Measurements from ENCODE around the gene METTL23. TPM values are rescaled to one million over a fixed set of nuclear protein-coding genes. Genes with fewer than 3 reads are reported as not detected.

Gene METTL23
- total RNA-seq, 2 donors from 2014 or later = 23.4 to 25.0 TPM

Small RNA genes within 50 kb of the gene (microRNA-seq; reads per million reads assigned to microRNA genes)
- gene MIR636 = 0 to 1.4 reads per million in 2 donors

Other genes with a start within 250 kb of the METTL23 start
- gene RHBDF2, start 225.4 kb upstream of the METTL23 start, total RNA-seq = 10 to 100 TPM; 11.6 to 12.8 TPM
- 10 to 100 TPM in 1 of 2 donors, 1 to 10 TPM in 1; 9.0 to 12.2 TPM for gene CYGB, start 189.1 kb upstream of the METTL23 start, total RNA-seq
- gene PRCD, start 186.8 kb upstream of the METTL23 start, total RNA-seq = 1 to 10 TPM in 1 of 2 donors, under 1 TPM in 1; 0.92 to 2.3 TPM
- gene ST6GALNAC2, start 141.0 kb upstream of the METTL23 start, total RNA-seq = 1 to 10 TPM; 3.9 to 4.5 TPM
- 100 to 1,000 TPM; 322 to 434 TPM for gene ST6GALNAC1, start 83.1 kb upstream of the METTL23 start, total RNA-seq
- gene MXRA7, start 15.9 kb upstream of the METTL23 start, total RNA-seq = 10 to 100 TPM; 12.0 to 37.2 TPM
- gene JMJD6, start 233 bp upstream of the METTL23 start, total RNA-seq = 10 to 100 TPM; 27.2 to 31.3 TPM
- gene SRSF2, start 10.5 kb downstream of the METTL23 start, total RNA-seq = 100 to 1,000 TPM; 138 to 156 TPM
- gene MFSD11, start 11.3 kb downstream of the METTL23 start, total RNA-seq = 10 to 100 TPM; 39.1 to 43.0 TPM
- gene MGAT5B, start 141.6 kb downstream of the METTL23 start, total RNA-seq = under 1 TPM; 0.36 to 0.46 TPM

Data from left colon (tissue), 2 donors.